ENCODE measurements around the gene TEX28.
"Not testable (repeated sequence)": the region's sequence is repeated elsewhere in the genome, so short reads cannot be mapped to it uniquely, and the experiment has no call there.

Gene TEX28

DNA sequence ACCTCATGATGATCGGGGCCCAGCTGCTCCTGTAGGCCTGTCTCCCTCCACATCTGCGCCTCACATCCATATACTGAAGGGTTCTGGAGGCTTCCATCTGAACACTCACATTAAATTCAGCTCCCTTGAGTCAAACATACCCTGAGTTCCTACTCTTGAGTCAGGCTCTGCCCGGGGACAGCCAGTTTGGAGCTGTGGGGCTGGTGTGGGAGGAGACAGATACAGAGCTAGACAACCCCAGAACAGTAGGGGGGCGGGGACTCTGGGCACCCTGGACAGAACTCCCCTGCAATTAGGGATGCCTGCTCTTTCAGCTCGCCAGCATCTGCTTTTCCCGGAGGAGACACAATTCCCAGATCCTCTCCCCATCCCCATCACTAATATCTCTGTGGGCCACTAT, 31.9 kb downstream of the TEX28 start:
- H3K4me1 ChIP-seq; H3K9ac ChIP-seq; H3K27ac ChIP-seq; H2AFZ ChIP-seq; H3K4me2 ChIP-seq (ENCODE audit: low read length); H3K27me3 ChIP-seq (ENCODE audit: control insufficient read depth, insufficient read depth, low read length); H3K36me3 ChIP-seq (ENCODE audit: control insufficient read depth, insufficient read depth, low read length); H3K4me3 ChIP-seq (ENCODE audit: low read depth, low read length); H3K9me3 ChIP-seq (ENCODE audit: control insufficient read depth, low read length); H3K79me2 ChIP-seq: not testable (repeated sequence)

GRCh38 chrX:154258711-154259110, 36.2 kb downstream of the TEX28 start:
- not testable (repeated sequence) for H3K27me3 ChIP-seq (ENCODE audit: control insufficient read depth, insufficient read depth, low read length); H3K79me2 ChIP-seq; H3K27ac ChIP-seq; H3K4me3 ChIP-seq (ENCODE audit: low read depth, low read length); H3K9ac ChIP-seq; H3K4me1 ChIP-seq; H3K4me2 ChIP-seq (ENCODE audit: low read length); H3K36me3 ChIP-seq (ENCODE audit: control insufficient read depth, insufficient read depth, low read length); H2AFZ ChIP-seq; H3K9me3 ChIP-seq (ENCODE audit: control insufficient read depth, low read length)

DNA sequence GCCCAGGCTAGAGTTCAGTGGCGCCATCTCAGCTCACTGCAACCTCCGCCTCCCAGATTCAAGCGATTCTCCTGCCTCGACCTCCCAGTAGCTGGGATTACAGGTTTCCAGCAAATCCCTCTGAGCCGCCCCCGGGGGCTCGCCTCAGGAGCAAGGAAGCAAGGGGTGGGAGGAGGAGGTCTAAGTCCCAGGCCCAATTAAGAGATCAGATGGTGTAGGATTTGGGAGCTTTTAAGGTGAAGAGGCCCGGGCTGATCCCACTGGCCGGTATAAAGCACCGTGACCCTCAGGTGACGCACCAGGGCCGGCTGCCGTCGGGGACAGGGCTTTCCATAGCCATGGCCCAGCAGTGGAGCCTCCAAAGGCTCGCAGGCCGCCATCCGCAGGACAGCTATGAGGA, 37.6 kb downstream of the TEX28 start, which contains the start of gene OPN1MW3:
Gene OPN1MW3 (plus strand): TSS at position 301 of the 400 bp plus-strand sequence. CDS start 38 bp downstream, at position 339.
- H3K9ac ChIP-seq; H3K9me3 ChIP-seq (ENCODE audit: control insufficient read depth, low read length): not testable (repeated sequence)

DNA sequence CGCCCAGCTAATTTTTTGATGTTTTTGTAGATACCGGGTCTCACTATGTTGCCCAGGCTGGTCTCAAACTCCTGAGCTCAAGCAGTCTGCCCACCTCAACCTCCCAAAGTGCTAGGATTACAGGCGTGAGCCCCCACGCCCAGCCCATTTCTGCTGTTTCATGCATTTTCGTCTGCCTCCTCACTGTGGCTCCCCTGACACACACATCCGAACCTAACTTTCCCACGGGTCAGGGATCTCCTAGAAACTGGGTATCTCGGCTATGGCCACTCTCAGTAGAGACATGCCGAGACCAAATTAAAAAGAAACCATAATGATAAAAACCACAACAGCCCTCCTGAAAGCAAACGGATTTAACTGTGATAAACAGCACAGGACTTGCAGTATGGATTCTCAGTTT, 46.8 kb downstream of the TEX28 start:
- not testable (repeated sequence) for H3K79me2 ChIP-seq; H3K27me3 ChIP-seq (ENCODE audit: control insufficient read depth, insufficient read depth, low read length); H3K4me3 ChIP-seq (ENCODE audit: low read depth, low read length); H3K9me3 ChIP-seq (ENCODE audit: control insufficient read depth, low read length); H3K4me1 ChIP-seq; H3K36me3 ChIP-seq (ENCODE audit: control insufficient read depth, insufficient read depth, low read length); H3K4me2 ChIP-seq (ENCODE audit: low read length); H2AFZ ChIP-seq; H3K27ac ChIP-seq; H3K9ac ChIP-seq

More for the DNA sequence above, 37.6 kb downstream of the TEX28 start, which contains the start of gene OPN1MW3:
- not testable (repeated sequence) for H3K4me3 ChIP-seq (ENCODE audit: low read depth, low read length); H3K4me2 ChIP-seq (ENCODE audit: low read length); H2AFZ ChIP-seq; H3K27ac ChIP-seq; H3K4me1 ChIP-seq; H3K79me2 ChIP-seq; H3K27me3 ChIP-seq (ENCODE audit: control insufficient read depth, insufficient read depth, low read length); H3K36me3 ChIP-seq (ENCODE audit: control insufficient read depth, insufficient read depth, low read length)

DNA sequence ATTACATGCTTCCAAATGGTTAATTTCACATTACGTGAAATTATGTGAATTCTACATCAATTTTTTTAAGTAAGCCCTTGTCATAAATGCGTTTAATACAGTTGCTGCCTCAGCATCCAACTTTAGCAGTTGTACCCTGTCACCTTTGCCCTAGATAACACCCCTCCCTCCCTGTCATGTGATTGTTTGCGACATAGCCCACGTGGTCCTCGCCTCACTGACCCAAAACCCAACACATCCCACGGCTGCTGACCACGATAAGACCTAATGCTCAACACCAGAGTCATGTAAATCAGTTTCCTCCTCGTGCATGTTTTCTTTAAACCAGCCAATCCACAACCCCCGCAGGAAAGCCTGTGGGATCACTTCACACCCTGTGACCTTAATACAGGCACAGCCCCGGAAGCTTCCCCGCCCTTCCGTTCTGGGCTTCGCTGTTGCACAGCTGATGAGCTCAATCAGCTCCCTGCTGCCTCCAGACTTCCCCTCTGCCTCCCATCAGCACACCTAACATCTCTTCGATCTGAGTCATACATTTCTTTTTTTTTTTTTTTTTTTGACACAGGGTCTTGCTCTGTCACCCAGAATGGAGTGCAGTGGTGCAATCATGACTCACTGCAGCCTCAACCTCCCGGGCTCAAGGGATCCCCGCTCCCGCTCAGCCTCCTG, 47.4 kb downstream of the TEX28 start:
- H3K4me1 ChIP-seq; H3K4me3 ChIP-seq (ENCODE audit: low read depth, low read length); H3K4me2 ChIP-seq (ENCODE audit: low read length); H3K9ac ChIP-seq; H2AFZ ChIP-seq; H3K27me3 ChIP-seq (ENCODE audit: control insufficient read depth, insufficient read depth, low read length); H3K36me3 ChIP-seq (ENCODE audit: control insufficient read depth, insufficient read depth, low read length); H3K9me3 ChIP-seq (ENCODE audit: control insufficient read depth, low read length); H3K79me2 ChIP-seq; H3K27ac ChIP-seq: not testable (repeated sequence)

DNA sequence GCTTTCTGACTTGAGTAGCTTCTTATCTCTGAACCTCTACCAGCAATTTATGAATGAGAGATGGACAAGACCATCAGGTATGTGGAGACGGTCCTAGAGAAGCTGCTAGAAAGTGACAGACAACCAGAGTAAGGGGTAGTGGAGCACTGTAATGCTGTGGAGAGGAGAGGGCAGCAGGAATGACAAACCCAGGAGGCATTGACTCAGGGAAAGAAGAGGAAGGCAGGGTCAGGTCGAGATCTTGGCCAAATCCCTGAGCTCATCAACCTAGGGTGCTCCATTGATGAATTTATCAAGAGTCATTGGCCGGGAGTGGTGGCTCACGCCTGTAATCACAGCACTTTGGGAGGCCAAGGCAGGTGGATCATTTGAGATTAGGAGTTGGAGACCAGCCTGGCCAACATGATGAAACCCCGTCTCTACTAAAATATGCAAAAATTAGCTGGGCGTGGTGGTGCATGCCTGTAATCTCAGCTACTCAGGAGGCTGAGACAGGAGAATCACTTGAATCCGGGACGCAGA, 54.9 kb downstream of the TEX28 start:
- not testable (repeated sequence) for H3K9me3 ChIP-seq (ENCODE audit: control insufficient read depth, low read length); H3K9ac ChIP-seq; H3K27ac ChIP-seq; H3K4me3 ChIP-seq (ENCODE audit: low read depth, low read length); H2AFZ ChIP-seq; H3K4me1 ChIP-seq; H3K27me3 ChIP-seq (ENCODE audit: control insufficient read depth, insufficient read depth, low read length); H3K4me2 ChIP-seq (ENCODE audit: low read length); H3K36me3 ChIP-seq (ENCODE audit: control insufficient read depth, insufficient read depth, low read length); H3K79me2 ChIP-seq

DNA sequence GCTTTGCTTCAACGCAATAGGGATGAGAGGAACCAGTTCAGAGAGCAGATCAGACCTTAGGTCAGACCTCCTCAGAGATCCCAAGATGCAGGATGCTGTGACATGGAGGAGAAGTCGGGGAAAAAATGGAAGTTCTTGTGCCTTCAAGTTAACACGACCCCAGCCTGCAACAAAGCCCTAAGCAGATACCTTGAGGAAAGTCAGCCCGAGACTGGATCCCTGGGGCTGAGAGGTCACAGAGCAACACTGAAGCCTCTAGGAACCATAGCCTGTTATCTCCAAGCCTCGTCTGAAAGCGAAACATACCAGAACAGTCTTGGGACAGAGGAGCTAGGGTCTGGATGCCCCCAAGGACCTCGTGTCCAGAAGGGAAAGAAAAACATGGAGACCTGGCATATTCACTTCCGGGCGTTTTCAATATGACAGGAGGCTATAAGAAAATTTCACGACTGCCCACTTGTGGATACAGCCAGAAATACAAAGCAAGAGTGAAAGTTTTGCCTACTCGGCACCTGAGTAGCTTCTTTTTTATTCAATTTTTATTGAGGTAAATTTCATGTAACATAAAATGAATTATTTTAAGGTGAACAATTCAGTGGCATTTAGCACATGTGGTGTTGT, 55.9 kb downstream of the TEX28 start:
- not testable (repeated sequence) for H3K9ac ChIP-seq; H3K27me3 ChIP-seq (ENCODE audit: control insufficient read depth, insufficient read depth, low read length); H3K4me2 ChIP-seq (ENCODE audit: low read length); H3K9me3 ChIP-seq (ENCODE audit: control insufficient read depth, low read length); H2AFZ ChIP-seq; H3K79me2 ChIP-seq; H3K27ac ChIP-seq; H3K4me1 ChIP-seq; H3K36me3 ChIP-seq (ENCODE audit: control insufficient read depth, insufficient read depth, low read length); H3K4me3 ChIP-seq (ENCODE audit: low read depth, low read length)

GRCh38 chrX:154233620-154234019, 61.3 kb downstream of the TEX28 start:
- H3K79me2 ChIP-seq; H3K4me1 ChIP-seq; H3K27me3 ChIP-seq (ENCODE audit: control insufficient read depth, insufficient read depth, low read length); H3K36me3 ChIP-seq (ENCODE audit: control insufficient read depth, insufficient read depth, low read length); H3K9me3 ChIP-seq (ENCODE audit: control insufficient read depth, low read length); H2AFZ ChIP-seq; H3K4me3 ChIP-seq (ENCODE audit: low read depth, low read length); H3K9ac ChIP-seq; H3K27ac ChIP-seq; H3K4me2 ChIP-seq (ENCODE audit: low read length): not testable (repeated sequence)

GRCh38 chrX:154231443-154231842, 63.5 kb downstream of the TEX28 start:
- H3K4me2 ChIP-seq (ENCODE audit: low read length); H3K9me3 ChIP-seq (ENCODE audit: control insufficient read depth, low read length); H3K79me2 ChIP-seq; H3K27me3 ChIP-seq (ENCODE audit: control insufficient read depth, insufficient read depth, low read length); H2AFZ ChIP-seq; H3K9ac ChIP-seq; H3K4me1 ChIP-seq; H3K4me3 ChIP-seq (ENCODE audit: low read depth, low read length); H3K27ac ChIP-seq; H3K36me3 ChIP-seq (ENCODE audit: control insufficient read depth, insufficient read depth, low read length): not testable (repeated sequence)

DNA sequence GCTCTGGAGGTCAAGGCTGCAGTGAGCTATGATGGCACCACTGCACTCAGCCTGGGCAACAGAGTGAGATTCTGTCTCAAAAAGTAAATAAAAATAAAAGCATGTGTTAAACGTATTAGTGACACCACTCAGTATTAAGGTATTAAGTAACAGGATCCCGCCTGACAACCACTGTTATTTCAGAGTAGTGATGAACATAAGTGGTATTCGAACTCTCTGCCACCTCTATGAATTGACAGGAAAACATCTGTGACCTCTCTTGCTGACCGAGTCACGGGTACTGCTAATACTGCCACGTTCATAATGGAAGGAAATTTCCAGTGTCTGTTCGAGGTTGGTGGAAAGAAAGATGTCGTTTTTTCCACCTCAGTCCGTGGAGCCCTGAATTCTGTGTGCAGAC, 68.2 kb downstream of the TEX28 start:
- H3K4me1 ChIP-seq; H3K9me3 ChIP-seq (ENCODE audit: control insufficient read depth, low read length); H3K4me2 ChIP-seq (ENCODE audit: low read length); H3K36me3 ChIP-seq (ENCODE audit: control insufficient read depth, insufficient read depth, low read length); H3K27me3 ChIP-seq (ENCODE audit: control insufficient read depth, insufficient read depth, low read length); H3K9ac ChIP-seq; H2AFZ ChIP-seq; H3K4me3 ChIP-seq (ENCODE audit: low read depth, low read length); H3K27ac ChIP-seq; H3K79me2 ChIP-seq: not testable (repeated sequence)

- H3K4me3 ChIP-seq (ENCODE audit: low read depth, low read length); H3K4me1 ChIP-seq; H2AFZ ChIP-seq; H3K36me3 ChIP-seq (ENCODE audit: control insufficient read depth, insufficient read depth, low read length); H3K79me2 ChIP-seq; H3K9me3 ChIP-seq (ENCODE audit: control insufficient read depth, low read length); H3K4me2 ChIP-seq (ENCODE audit: low read length); H3K27me3 ChIP-seq (ENCODE audit: control insufficient read depth, insufficient read depth, low read length); H3K9ac ChIP-seq; H3K27ac ChIP-seq: not testable (repeated sequence)
These were observed 69.6 kb downstream of the TEX28 start for GRCh38 chrX:154225292-154225691.
